Measurements from ENCODE around the gene EVA1C. TPM values are rescaled to one million over a fixed set of nuclear protein-coding genes. Genes with fewer than 3 reads are reported as not detected.

EVA1C gene
- total RNA-seq, 1 experiment from 2014 or later = 29.3 TPM

- BruUV-seq (replicated peaks) = no TSS peak
Observed at GRCh38 chr21:32437729-32438128, 25.2 kb downstream of the EVA1C start.

More at GRCh38 chr21:32437729-32438128, 25.2 kb downstream of the EVA1C start:
- CTCF ChIA-PET = no interaction called here
- H3K9me3 ChIP-seq (ENCODE audit: control insufficient read depth in 1 of 2, insufficient read depth in 1 of 2, low read depth in 1 of 2, low read length in 2 of 2) = no peaks in the 10 kb centered on the region
- no peak for TF ChIP-seq ZBTB33 (IDR thresholded peaks at IDR 0.05; ENCODE audit: extremely low read depth, insufficient replicate concordance, low read length)
- no peak for TF ChIP-seq EZH2phosphoT487 (IDR thresholded peaks at IDR 0.05; ENCODE audit: borderline replicate concordance)
- no peak for TF ChIP-seq REST (IDR thresholded peaks at IDR 0.05; ENCODE audit: low read depth)
- no peak for TF ChIP-seq ZNF274 (IDR thresholded peaks at IDR 0.05; ENCODE audit: low read depth, low read length)
- TF ChIP-seq JUND (IDR thresholded peaks at IDR 0.05) = no peak
- TF ChIP-seq RAD21 (IDR thresholded peaks at IDR 0.05; ENCODE audit: low read depth) = no peak
- TF ChIP-seq YY1 (IDR thresholded peaks at IDR 0.05; ENCODE audit: extremely low read depth, insufficient replicate concordance, low read depth, low read length) = no peak
- no peak for TF ChIP-seq SP1 (IDR thresholded peaks at IDR 0.05; ENCODE audit: low read depth)
- H3K79me2 ChIP-seq (ENCODE audit: insufficient read depth, low read length) = peaks cover 60% of the 10 kb centered on the region
- no peak for ATAC-seq
- H3K4me2 ChIP-seq (ENCODE audit: low read length) = no peak overlapping the region
- no peak overlapping the region for H3K9ac ChIP-seq (ENCODE audit: low read length)
- POLR2A ChIA-PET = no interaction called here
- no peaks in the 10 kb centered on the region for H3K9me2 ChIP-seq (ENCODE audit: insufficient read depth)
- no peak overlapping the region for H2AFZ ChIP-seq (ENCODE audit: low read depth, low read length, poor library complexity, severe bottlenecking)
- no peak for DNase-seq (ENCODE audit: low read depth, low spot score)
- H3K4me3 ChIP-seq (replicated peaks in 1 of 2; ENCODE audit: low read depth in 1 of 2, low read length in 2 of 2) = no peak overlapping the region
- intact Hi-C loops (cut with micrococcal nuclease) = no loop called here
- H3K27me3 ChIP-seq (ENCODE audit: insufficient read depth, low read length) = no peaks in the 10 kb centered on the region
- RAD21 ChIA-PET (ENCODE audit: low non-redundant PET in 1 of 2, low total read pairs in 2 of 2, uncharacterized antibody in 2 of 2, unreplicated experiment in 2 of 2) = no interaction called here
- no peaks in the 10 kb centered on the region for H4K20me1 ChIP-seq (ENCODE audit: insufficient read depth)
- H3K27ac ChIP-seq (ENCODE audit: low read depth, low read length) = no peak overlapping the region
- peaks cover 7 to 20% of the 10 kb centered on the region in 2 experiments; a peak in 3 of 4 replicates for H3K4me1 ChIP-seq (ENCODE audit: control insufficient read depth in 1 of 2, insufficient read depth in 2 of 2, low read length in 2 of 2)
- H3K36me3 ChIP-seq (ENCODE audit: control insufficient read depth in 1 of 2, insufficient read depth in 2 of 2, low read length in 2 of 2) = 0 out of 4 replicates have a peak, but pooled peaks cover 0 to 10% of the 10 kb centered on the region in 2 experiments

Measured in HCT116 (cell line).